Bronchial epithelial cell (primary cell): ENCODE data around the gene NELL2. TPM values are rescaled to one million over a fixed set of nuclear protein-coding genes. Genes with fewer than 3 reads are reported as not detected.

Experiments used
- DNase-seq: peaks from one replicate; pipeline ENCODE4 v3.0.0-alpha.2; 2010; ENCODE audit warnings: low read depth
- FAIRE-seq: peaks from 2 replicates; lab custom pipeline; 2011; peaks lifted over from hg19 to GRCh38; lab: Jason Lieb, UNC
- H3K27me3 ChIP-seq: 2 replicates; pipeline ENCODE4 v1.5.1; 2011; ENCODE audit warnings: low read length; ENCODE audit not compliant: control insufficient read depth, insufficient read depth
- H3K36me3 ChIP-seq: 2 replicates; pipeline ENCODE4 v1.5.1; 2011; ENCODE audit warnings: low read length; ENCODE audit not compliant: control insufficient read depth, insufficient read depth
- H3K4me3 ChIP-seq: 2 replicates; pipeline ENCODE4 v1.5.1; 2011; ENCODE audit warnings: mild to moderate bottlenecking, low read depth, low read length, control low read depth
- total RNA-seq: library from RNA; depleted of rRNA; stranded (reverse); fragments of >200 nt; gene quantifications from 2 replicates; pipeline ENCODE4 v1.2.1, GENCODE V29; 2014
- TF ChIP-seq, protein P1 (sequence below): IDR thresholded peaks from 2 replicates; pipeline ENCODE4 v1.5.1; 2011; ENCODE audit warnings: mild to moderate bottlenecking, moderate library complexity, low read length, control low read depth, inconsistent platforms; ENCODE audit not compliant: insufficient read depth, severe bottlenecking

Gene NELL2
- total RNA-seq, 1 donor from 2014 or later, result not detected

GRCh38 chr12:44677724-44678123, 198.4 kb downstream of the NELL2 start:
- Histone ChIP-seq H3K27me3 (no peaks in the 10 kb centered on the region), H3K36me3 (no peaks in the 10 kb centered on the region), H3K4me3 (no peak overlapping the region)
- peak; percentile 30 for DNase-seq
- TF ChIP-seq, protein P1, sequence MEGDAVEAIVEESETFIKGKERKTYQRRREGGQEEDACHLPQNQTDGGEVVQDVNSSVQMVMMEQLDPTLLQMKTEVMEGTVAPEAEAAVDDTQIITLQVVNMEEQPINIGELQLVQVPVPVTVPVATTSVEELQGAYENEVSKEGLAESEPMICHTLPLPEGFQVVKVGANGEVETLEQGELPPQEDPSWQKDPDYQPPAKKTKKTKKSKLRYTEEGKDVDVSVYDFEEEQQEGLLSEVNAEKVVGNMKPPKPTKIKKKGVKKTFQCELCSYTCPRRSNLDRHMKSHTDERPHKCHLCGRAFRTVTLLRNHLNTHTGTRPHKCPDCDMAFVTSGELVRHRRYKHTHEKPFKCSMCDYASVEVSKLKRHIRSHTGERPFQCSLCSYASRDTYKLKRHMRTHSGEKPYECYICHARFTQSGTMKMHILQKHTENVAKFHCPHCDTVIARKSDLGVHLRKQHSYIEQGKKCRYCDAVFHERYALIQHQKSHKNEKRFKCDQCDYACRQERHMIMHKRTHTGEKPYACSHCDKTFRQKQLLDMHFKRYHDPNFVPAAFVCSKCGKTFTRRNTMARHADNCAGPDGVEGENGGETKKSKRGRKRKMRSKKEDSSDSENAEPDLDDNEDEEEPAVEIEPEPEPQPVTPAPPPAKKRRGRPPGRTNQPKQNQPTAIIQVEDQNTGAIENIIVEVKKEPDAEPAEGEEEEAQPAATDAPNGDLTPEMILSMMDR, result no peak
- no peak for FAIRE-seq

DNA sequence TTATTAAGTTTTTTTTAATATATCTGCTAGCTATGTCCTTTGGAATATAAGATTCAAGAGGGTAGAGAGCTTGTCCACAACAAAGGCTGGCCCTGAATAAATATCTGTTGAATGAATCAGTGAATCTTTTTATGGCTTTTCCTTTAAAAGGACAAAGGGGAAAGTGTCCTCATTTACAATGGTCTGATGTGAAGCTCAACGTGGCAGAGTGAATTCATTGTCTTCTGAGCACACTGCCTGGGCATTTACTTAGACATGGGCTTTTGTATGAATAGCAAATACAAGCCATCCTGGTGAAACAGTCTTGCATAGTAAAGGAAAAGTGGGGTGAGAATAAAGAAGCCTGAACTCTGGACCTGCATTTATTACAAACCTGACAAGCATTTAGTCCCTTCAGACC, 201.2 kb downstream of the NELL2 start:
- Histone ChIP-seq H3K4me3 (no peak overlapping the region), H3K27me3 (no peaks in the 10 kb centered on the region), H3K36me3 (no peaks in the 10 kb centered on the region)
- peak; percentile 4 for DNase-seq
- FAIRE-seq, result no peak
- TF ChIP-seq, protein P1, result no peak

GRCh38 chr12:44673811-44674210, 202.3 kb downstream of the NELL2 start:
- FAIRE-seq, result no peak
- TF ChIP-seq, protein P1, result no peak

DNA sequence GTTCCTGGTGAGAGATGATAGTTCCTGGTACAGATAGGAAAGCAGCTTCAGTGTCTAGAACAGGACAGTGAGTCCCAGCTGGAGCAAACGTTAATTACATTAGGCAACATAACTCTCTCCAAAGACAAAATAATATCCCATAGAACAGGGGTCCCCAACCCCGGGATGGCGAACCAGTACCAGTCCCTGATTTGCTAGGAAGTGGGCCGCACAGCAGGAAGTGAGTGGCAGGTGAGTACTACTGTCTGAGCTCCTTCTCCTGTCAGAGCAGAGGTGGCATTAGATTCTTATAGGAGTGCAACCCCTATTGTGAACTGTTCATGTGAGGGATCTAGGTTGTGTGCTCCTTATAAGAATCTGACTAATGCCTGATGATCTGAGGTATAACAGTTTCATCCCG, 204.1 kb downstream of the NELL2 start:
- H3K4me3 ChIP-seq, result no peak overlapping the region
- TF ChIP-seq, protein P1, result no peak
- no peak for FAIRE-seq
- no peaks in the 10 kb centered on the region for H3K36me3 ChIP-seq
- no peaks in the 10 kb centered on the region for H3K27me3 ChIP-seq
- no peak for DNase-seq

More at GRCh38 chr12:44673811-44674210, 202.3 kb downstream of the NELL2 start:
- no peaks in the 10 kb centered on the region for H3K27me3 ChIP-seq
- DNase-seq, result no peak
- H3K36me3 ChIP-seq, result no peaks in the 10 kb centered on the region
- no peak overlapping the region for H3K4me3 ChIP-seq

- Histone ChIP-seq H3K36me3 (no peaks in the 10 kb centered on the region), H3K4me3 (no peak overlapping the region), H3K27me3 (no peaks in the 10 kb centered on the region)
- no peak for DNase-seq
- no peak for FAIRE-seq
- TF ChIP-seq, protein P1, result no peak
Measured at GRCh38 chr12:44668443-44668842, 207.7 kb downstream of the NELL2 start.

DNA sequence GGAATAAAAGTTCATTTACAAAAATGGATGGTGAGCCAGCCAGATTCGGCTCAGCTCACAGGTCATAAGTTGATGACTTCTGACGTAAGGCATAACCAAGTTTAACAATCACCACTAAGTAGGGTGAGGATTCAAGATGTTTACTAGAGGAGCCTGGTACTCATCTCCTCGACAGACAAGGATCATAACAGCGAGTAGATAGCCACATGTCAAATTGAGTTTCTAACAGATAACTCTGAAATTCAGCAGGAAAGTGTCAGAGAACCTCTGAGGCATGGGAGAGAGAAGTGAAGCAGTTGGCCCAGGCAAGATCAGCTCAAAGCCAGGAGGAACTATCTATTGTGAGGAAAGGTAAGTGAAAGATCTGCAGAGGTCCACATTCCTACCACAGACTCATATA, 208.7 kb downstream of the NELL2 start:
- no peaks in the 10 kb centered on the region for H3K27me3 ChIP-seq
- FAIRE-seq (peak; percentile 18), DNase-seq (no peak)
- TF ChIP-seq, protein P1, result no peak
- H3K36me3 ChIP-seq, result no peaks in the 10 kb centered on the region
- H3K4me3 ChIP-seq, result no peak overlapping the region
